HG03439 (cell line): ENCODE measurements around the gene ITPKC.
A peak's percentile ranks its signal among the peaks of the same experiment; 100 is the strongest.

Source experiments
- ATAC-seq: cut with Tn5 transposase; IDR thresholded peaks from one replicate; pipeline ENCODE4 v1.9.1; 2021; ENCODE audit warnings: mild to moderate bottlenecking, moderate library complexity; ENCODE audit not compliant: unreplicated experiment

ITPKC gene

DNA sequence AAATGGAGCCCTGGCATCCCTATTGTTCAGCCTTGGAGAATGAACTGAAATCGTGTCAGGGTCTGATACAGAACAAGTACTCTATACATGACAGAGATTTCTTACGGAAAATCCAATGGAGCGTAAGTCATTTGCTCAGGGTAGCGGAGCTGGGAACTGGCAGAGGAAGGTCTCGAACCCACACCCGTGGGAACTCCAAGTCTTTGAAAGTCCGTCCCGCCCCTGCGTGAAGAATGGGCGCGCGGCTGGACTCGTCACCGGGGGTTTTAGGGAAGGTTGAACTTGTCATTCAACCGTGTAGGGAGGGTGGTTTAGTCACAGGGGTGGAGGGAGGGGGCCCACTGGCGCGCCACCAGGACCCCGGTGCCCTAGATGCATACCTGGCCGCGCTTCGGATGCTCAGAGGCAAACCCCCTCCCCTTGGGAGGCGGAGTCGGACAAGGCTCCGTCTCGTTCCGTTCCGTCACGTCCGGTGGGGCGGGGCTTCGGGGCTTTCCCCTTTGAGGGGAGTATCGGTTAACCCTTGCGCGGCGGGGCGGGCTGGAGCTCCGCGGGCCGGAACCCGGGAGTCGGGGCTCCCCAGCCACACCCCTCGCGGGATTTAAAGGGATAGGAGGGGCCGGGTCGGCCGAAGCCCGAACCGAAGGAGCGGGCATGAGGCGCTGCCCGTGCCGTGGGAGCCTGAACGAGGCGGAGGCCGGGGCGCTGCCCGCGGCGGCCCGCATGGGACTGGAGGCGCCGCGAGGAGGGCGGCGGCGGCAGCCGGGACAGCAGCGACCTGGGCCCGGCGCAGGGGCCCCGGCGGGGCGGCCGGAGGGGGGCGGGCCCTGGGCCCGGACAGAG lies at the start of gene ITPKC, which contains the start of gene COQ8B:
Gene ITPKC, plus strand, starts transcription at position 631 of the 843 bp plus-strand sequence. Its CDS starts 24 bp downstream, at position 655.
Gene COQ8B, minus strand, starts transcription at position 405 of the 843 bp plus-strand sequence. CDS start 2,254 bp downstream, outside the sequence.
- ATAC-seq: peak; percentile 67

DNA sequence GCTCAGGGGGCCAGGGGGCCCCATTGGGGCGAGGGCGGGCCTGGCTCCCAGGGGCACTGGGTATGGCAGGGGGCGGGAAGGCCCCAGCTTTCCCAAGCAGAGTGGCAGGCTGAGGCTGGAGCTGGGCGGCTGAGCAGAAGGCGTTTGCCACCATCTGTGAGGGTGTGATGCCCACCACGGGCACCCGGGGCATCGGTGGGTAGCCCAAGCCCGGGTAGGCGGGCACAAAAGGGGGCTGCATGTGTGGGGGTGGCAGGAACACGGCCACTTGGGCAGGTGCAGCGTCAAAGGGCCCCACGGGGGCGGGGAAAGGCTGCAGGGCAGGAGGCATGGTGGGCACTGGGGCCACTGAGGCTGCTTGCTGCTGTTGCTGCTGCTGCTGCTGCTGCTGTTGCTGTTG lies 49.3 kb upstream of the ITPKC start:
- no peak for ATAC-seq

DNA sequence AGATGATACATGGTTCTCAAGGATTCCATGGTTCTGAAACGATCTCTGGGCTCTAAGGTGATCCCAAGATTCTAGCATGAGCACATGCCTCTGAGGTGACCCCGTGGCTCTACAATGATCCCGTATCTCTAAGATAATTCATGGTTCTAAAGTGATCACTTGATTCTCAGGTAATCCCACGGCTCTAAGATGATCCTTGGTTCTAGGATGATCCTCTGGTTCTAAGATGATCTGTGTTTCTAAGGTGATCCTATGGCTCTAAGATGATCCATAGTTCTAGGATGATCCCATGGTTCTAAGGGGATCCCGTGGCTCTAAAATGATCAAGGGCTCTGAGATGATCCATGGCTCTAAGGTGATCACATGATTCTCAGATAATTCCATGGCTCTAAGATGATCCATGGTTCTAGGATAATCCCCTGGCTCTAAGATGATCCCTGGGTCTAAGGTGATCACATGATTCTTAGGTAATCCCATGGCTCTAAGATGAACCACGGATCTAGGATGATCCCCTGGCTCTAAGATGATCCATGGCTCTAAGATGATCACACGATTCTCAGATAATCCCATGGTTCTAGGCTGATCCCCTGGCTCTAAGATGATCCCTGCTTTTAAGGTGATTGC lies 47.8 kb upstream of the ITPKC start:
- no peak for ATAC-seq

DNA sequence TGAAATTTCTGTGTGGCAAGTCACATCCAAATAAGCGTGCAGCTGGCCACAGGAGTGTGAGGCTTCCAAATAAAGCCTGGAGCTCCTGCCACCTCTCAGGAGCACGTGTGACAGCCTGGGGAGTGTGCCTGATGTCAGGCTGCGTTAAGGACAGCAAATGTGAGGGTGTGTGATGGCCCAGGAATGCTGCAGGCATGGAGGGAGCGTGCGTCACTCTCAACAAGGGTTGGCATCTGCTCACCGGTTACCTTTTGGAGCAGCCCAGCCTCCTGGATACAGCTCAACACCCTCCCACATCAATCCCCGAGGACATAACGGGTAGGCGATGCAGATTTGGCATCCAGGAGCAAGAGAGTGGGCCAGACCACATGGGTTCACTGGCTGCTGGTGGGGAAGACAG lies 45.5 kb upstream of the ITPKC start:
- ATAC-seq: no peak

DNA sequence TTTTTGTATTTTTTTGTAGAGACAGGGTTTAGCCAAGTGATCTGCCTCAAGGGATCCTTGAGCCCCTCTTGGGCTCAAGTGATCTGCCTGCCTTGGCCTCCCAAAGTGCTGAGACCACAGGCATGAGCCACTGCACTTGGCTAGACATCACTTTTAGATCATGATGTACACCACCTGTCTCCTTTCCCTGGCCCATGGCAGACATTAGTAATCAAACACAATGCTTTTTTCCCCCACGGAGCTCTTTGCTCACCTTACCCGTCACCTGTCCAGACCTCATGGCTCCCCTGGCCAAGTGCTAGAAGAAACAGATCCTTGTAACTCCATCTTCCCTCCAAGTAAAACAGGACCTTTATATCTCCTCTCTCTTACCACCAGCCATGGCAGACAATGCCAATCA lies 44.9 kb upstream of the ITPKC start:
- ATAC-seq: no peak

DNA sequence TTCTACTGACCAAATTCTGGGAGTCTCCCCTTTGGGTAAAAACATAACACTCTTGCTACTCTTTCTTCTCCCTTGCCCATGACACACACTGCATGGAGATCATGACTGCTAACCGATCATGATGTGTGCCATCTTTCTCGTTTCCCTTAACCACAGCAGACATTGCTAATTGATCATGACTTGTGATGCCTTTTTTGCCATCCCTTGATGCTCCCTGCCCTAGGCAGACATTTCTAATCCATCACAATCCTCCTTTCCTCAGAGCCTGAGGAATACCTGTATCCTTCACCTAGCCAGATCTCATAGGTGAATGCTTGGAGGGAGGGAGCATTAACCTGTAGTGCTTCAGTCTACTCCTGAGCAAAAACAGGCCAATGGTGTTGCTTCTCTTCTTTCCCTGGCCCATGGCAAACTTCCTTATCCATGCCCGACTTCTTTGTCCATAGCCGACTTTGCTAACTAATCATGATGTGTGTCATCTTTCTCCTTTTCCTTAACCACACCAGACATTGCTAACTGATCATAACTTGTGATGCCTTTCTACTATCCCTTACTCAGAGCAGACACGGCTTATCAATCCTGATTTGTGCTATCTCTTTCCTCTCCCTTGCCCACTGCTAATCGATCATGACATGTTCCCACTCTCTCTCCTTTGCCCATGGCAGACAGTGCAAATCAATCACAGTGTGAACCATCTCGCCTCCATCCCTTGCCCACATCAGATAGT lies 44.2 kb upstream of the ITPKC start:
- no peak for ATAC-seq

DNA sequence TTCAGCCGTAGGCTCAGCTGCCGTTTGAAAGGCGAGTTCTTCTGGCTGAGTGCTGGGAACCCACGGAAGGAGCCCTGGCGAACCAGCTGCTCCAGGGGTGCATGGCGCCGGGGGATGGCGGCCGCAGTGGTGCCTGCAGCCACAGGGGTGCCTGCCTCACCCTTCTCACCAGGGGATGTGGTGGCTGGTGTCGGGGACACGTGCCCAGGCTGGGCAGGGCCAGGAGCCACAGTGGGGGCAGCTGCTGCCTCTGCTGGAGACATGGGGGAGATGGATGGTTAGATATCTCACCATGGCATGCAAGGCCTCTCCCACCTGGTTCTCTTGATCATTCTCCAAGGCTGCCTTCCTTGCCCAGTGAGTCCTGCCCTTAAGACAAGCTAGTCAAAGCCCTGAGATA lies 43.5 kb upstream of the ITPKC start:
- no peak for ATAC-seq

DNA sequence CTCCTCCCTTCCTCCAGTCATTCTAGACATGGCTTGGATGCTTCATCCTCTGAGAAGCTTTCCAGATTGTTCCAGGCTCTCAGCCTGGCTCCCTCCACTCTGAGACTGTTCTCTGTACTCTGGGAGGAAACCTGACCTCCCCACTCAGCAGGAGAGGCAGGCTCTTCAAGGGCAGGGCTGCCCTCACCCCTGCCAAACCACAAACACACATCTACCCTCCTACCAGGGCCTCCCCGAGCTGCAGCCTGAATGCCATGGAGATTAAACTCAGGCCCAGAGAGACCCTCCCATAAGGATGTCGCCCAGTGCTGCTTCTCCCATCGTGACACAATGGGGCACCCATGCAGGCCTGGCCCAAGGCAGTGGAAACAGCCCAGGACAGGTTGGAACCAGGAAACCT lies 42.6 kb upstream of the ITPKC start:
- ATAC-seq: no peak

DNA sequence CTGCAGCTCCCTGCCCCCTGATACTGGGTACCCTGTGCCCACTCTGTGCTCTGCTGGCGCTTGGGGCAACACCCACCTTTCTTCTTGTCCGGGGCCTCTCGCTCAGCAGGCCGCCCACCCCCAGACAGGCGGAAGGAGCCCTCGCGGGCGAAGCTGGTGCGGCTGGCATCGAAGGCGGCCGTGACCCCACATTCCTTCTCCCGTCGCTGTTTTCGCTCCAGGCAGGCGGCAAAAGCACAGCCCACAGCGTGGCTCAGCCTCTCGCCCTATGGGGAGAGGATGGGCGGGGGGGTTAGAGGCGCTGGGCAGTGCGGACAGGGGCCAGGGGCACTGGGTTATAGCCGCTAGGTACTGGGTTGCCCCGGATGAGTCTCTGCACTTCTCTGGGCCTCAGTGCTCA lies 39.8 kb upstream of the ITPKC start:
- ATAC-seq: no peak

DNA sequence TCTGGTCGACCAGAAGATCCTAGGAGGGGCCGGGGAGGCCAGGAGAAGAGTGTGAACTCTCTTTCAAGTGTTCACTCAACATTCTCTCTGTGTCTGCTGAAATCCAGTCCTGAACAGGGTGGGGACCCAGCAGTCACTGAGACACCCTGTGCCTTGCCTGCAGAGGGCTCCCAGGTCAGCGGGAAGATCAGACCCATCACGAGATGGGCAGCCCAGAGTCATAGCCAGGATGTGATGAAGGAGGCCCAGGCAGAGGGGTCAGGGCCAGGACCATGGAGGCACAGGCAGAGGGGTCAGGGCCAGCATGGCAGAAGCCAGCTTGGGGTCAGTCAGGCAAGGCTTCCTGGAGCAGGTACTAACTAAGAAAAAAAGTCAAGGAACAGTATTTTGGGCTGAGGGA lies 35.9 kb upstream of the ITPKC start:
- ATAC-seq: no peak

DNA sequence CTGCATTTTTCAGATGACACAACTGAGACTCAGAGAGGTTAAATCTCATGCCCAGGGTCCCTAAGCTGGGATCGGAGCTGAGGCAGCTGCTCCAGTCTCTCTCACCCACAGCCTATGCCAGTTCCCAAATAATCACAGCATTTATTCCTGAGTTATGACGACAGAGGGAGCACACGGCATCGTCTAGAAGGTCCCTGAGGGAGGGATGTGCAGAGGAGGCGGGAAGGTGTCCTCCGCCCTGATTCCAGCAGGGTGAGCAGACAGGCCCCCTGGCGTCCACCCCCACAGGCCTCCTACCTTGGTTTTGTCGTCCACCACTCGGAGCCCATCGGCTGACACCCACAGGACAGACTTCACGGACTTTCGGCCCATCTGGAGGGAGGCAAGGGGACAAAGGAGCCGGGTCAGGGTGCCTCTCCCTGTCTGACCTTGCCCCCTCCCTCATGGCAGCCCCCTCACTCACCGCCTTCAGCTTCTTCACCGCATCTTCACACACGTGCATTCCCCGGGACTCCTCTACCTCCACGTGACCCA lies 34.4 kb upstream of the ITPKC start:
- ATAC-seq: no peak

DNA sequence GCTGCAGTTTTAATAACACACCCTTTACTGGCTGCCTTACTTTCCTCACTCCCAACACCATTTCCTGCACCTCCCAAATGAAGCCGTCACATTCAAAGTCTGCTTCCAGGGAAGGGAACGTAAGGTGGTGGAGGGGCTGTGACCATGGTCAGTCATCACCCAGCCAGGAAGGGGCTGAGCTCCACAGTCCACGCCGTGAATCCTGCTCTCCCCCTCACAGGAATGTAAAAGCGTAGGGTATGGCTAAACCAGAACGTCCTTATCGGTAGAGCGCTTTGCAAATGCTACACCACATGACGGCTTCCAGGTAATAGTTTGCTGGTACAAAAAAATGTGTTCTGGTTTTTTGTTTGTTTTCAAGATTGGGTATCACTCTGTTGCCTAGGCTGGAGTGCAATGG lies 33.5 kb upstream of the ITPKC start:
- no peak for ATAC-seq

DNA sequence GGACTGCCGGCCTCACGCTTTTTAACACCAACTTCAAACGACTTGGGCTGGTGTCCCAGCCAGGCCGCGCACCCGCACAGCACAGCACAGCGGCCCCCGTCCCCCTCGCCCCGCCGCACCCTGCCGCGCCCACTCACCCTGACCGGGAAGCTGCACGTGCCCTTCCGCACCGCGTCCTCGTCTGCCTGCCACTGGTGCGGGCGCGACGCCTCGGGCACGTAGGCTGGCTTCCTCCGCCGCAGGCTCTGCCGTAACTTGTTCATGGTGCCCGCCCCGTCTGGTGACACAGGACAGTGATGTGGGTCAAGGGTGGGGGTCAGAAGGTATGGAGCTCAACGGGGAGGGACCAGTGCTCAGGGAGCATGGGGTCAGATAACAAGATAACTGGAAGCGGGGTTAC lies 32.6 kb upstream of the ITPKC start:
- no peak for ATAC-seq

DNA sequence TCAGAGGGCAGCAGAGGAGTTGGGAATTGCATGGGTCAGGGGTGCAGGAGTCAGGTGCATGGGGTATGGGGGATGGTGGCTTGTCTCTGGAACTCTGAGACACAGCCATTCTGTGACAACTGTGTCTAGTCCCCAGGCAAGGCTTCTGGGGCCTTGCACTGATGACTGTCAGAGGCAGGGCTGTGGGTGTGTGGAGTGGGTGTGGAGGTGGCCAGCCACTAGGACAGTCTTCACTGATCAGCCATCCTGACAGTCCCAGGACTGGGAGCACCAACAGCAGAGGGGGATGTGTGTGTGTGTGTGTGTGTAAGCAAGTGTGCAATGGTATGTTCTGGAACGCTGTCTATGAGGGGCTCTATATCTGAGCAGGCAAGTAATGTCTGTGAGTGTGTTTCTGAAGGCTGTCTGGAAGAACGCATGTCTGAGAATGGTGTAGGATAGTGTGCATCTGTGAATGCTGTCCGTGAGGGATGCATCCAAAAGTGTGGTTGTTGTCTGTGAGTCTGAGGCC lies 31.8 kb upstream of the ITPKC start:
- ATAC-seq: no peak

DNA sequence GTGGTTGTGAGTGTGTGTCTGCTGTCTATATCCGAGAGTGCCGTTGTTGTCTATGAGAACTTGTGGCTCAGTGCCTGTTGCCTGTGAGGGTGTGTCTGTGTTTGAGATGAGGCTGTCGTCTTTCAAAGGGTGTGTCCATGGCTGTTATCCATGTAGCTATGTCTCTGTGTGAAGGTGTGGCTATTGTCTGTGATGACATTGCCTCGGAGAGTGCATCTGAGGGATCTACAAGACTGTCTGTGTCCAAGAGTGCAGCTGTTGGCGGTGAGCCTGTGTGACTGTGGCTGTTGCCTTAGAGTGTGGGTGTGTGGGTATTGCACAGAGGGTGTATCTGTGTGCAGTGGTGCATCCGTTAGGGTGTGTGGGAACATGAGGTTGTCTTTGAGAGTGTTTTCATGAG lies 31.3 kb upstream of the ITPKC start:
- ATAC-seq: no peak

DNA sequence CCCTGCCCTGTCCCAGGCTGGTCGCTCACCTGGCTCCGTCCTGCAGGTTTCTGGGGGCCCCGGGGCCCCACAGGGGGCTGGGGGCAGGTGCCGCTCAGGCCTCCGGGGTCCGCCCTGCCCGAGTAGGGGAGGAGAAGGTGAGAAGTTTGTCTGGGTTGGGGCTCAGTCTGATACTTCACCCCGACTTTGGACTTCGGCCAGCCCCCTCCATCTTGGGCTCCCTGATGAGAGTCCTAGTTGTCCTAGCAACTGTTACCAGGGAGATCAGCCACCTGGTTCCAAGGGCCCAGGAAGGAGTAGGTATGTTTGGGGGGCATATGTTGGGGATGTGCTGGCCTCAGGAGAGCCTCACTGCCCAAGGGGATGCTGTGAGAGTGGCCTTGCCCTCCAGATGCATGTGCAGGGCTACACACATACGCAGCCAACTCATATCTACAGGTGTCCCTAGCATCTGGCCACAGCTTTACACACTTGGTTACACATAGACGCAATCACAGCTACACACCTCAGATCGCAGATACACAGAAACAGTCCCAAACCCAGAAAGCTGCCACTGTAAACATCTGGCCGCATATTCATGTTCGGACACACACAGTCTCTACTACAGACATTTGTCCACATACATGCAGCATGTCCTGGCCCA lies 29.9 kb upstream of the ITPKC start:
- ATAC-seq: no peak

DNA sequence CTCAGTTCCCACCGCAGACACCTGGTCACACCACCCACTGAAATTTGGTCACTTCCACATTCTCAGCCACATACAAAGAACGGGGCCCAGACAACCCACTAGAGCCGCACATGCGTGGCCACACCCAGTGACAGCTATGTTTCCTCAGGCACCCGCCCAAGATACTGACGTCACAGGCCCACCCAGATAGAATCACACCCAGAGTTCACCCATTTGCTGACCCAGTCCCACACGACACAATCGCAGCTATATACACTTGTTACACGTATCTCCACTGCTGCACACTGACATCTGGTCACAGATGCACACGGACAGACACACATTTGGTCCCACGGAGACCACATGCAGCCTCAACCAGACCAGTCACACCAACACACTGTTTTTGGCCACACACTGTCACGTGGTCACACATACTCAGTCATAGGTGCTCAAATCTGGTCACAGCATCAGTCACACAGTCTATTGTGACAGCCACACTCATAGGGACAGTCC lies 29.3 kb upstream of the ITPKC start:
- ATAC-seq: no peak

DNA sequence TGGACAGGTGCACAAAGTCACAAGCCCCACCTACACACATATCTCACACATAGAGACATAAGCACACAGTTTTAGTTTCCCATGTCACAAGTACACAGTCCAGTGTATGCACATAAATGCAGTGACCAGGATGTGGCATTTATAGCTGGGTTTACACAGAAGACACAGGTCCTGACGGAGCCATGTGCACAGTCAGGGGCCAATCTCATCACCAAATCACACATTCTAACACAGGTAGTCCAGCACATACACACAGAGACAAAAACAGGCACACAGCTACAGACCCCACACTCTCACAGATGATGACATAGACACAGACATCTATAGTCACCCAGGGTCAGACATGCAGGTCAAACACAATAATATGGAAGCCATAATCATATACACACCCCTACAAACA lies 28.6 kb upstream of the ITPKC start:
- ATAC-seq: no peak

DNA sequence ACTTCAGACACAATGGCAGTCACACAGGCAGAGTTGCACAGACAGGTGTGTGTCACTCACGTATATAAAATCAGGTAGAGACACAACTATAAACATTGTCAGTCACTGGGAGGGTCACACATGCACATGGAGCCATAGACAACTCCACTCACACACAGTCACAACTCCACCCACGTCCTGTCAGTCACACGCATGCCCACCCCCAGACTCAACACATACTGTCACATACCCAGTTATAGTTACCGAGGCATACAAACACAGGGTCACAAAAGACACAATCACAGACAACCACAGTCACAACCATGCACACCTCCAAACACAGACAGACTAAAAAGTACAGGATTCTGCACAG lies 27.9 kb upstream of the ITPKC start:
- ATAC-seq: no peak

DNA sequence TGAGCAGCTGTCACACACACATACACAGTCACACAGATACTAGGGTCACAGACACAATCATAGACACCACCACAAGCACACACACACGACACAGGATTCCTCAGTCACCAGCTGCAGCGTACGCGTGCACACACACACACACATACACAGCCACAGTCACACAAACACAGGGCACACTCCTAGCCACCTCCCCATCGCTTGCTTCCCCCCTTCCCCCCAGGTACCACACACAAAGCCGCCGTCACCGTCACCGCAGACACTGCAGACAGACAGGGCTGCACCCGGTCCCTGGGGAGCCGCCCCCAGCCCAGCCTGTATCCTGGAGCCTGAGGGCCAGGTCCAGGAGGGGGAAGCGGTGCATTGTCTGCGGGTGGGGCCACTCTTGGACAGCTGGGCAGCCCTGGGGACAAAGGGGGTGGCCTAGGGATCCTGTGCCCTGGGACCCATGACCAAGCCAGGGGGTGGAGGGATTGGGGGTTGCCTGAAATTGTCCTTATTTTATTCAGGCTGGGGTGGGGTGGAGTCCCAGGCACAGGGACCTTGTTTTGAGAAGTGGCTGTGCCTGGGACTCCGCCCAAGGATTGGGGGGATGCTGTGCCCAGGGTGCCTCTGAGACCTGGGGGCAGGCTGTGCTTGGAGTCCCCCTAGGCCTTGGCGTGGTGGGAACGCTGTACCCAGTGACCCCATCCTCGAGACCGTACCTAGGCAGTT lies 27.4 kb upstream of the ITPKC start:
- no peak for ATAC-seq
